Omental fat pad (tissue), 4 donors: Measurements from ENCODE around the gene MTMR3. TPM values are rescaled to one million over a fixed set of nuclear protein-coding genes. Genes with fewer than 3 reads are reported as not detected.

Source experiments
- ATAC-seq: fragments of 150-250 bp; one replicate; pipeline ENCODE4 v1.9.1; 2016; ENCODE audit warnings: mild to moderate bottlenecking, moderate library complexity; ENCODE audit not compliant: low FRiP score
- DNase-seq: peaks from one replicate; pipeline ENCODE4 v3.0.0-alpha.2; 2019; ENCODE audit warnings: low spot score
- CTCF ChIP-seq, 3 donors: fragments of 450-650 bp; IDR thresholded peaks; one replicate each; pipeline ENCODE4 v1.5.1; 2016 to 2017; ENCODE audit warnings: antibody characterized with exemption in 3 of 3, mild to moderate bottlenecking in 3 of 3, moderate library complexity in 2 of 3
- total RNA-seq, 4 donors: library from RNA; depleted of rRNA; stranded (reverse); fragments of >200 nt; gene quantifications; one replicate each; pipeline ENCODE4 v1.1.0, GENCODE V29; 2016

The MTMR3 gene
- total RNA-seq, 4 donors from 2014 or later, result 41.3 to 88.9 (median 53.2) TPM

- no peak for TF ChIP-seq CTCF (IDR thresholded peaks at IDR 0.05)
- DNase-seq (no peak), ATAC-seq (no peak)
Observed at GRCh38 chr22:29988719-29989118, 105.7 kb downstream of the MTMR3 start.

GRCh38 chr22:29989446-29989845 is 106.5 kb downstream of the MTMR3 start:
- DNase-seq, result no peak
- no peak for TF ChIP-seq CTCF (IDR thresholded peaks at IDR 0.05)
- no peak for ATAC-seq

- DNase-seq, result no peak
- no peak for TF ChIP-seq CTCF (IDR thresholded peaks at IDR 0.05)
- ATAC-seq, result no peak
Observed at GRCh38 chr22:29992341-29993275, 109.6 kb downstream of the MTMR3 start.

- ATAC-seq (no peak), DNase-seq (no peak)
- TF ChIP-seq CTCF (IDR thresholded peaks at IDR 0.05), result no peak
Observed at GRCh38 chr22:29994027-29994715, 111.2 kb downstream of the MTMR3 start.

GRCh38 chr22:29994943-29995342 is 112.0 kb downstream of the MTMR3 start:
- DNase-seq (no peak), ATAC-seq (no peak)
- no peak for TF ChIP-seq CTCF (IDR thresholded peaks at IDR 0.05)

GRCh38 chr22:29997107-29997506 is 114.1 kb downstream of the MTMR3 start:
- ATAC-seq (no peak), DNase-seq (no peak)
- TF ChIP-seq CTCF (IDR thresholded peaks at IDR 0.05), result no peak
